ENCODE results near the gene ELP5. TPM values are rescaled to one million over a fixed set of nuclear protein-coding genes. Genes with fewer than 3 reads are reported as not detected.

Gene ELP5
- total and polyA plus RNA-seq, 2 donors (not counting 1 experiment from before 2014, with no cell fraction given) = 48.0 to 69.9 TPM

DNA sequence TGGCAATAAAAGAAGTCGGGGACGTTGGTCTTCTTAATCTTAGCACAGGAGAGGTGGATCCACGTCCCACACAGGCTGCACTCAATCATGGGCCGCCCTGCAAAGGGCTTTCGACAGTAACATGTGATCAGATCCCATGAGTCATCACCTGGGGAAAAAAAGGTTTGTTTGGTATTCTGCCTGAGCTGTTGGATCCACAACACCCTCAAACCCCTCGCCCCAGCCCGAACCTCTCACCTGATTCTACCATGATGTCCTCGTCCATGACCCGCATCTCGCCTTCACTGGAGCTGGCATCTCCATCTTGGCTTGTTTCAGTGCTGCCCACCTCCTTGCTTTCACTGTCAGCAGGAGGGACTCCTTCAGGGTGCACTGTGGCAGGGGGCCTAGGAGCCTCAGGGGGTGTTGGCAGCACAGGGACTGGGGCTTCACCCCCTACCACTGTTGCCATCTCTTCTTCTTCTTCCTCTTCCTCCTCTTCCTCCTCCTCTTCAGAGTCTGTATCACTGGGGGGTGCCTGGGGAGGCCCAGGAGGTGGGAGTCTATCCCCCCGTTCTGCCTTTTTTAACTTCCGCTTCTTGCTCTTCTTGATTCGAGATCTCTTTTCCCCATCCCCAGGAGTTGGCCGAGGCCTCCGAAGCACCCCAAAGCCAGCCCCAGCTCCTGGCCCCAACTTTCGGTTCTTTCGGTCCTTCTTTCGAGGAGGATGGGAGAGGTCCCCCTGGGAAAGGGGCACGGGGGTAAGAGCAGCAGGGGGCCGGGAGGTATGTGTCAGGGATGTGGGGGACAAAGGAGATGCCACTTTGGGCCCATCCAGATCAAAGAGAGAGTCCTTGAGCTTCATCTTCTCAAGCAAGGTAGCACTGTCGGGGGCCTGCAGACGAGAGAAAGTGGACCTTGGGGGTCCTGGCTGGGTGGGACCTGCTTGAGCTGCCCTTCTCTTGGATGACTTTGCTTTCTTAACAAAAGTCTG lies 16.0 kb upstream of the ELP5 start:
- Mint-ChIP-seq H3K4me1 (peaks cover 58% of the 10 kb centered on the region), H3K27me3 (no peaks in the 10 kb centered on the region), H3K9me3 (ENCODE audit: insufficient read depth) (no peaks in the 10 kb centered on the region), H3K4me3 (peak overlapping the region; percentile 97), H3K27ac (peak overlapping the region; percentile 99)
- Histone ChIP-seq H3K4me2 (replicated peaks; ENCODE audit: low read depth, low read length, poor library complexity, severe bottlenecking) (no peak overlapping the region), H3K27me3 (replicated peaks in 1 of 4; ENCODE audit: control extremely low read depth in 1 of 4, control insufficient read depth in 3 of 4, insufficient read depth in 4 of 4, low read length in 3 of 4) (no peaks in the 10 kb centered on the region), H3K4me3 (ENCODE audit: control extremely low read depth in 1 of 5, extremely low read depth in 1 of 5, insufficient read depth in 1 of 5, low read depth in 2 of 5, low read length in 4 of 5) (no peak overlapping the region), H3K9me3 (ENCODE audit: control extremely low read depth in 1 of 3, control insufficient read depth in 2 of 3, insufficient read depth in 1 of 3, low read length in 2 of 3) (no peaks in the 10 kb centered on the region), H3K4me1 (ENCODE audit: control insufficient read depth in 2 of 2, insufficient read depth in 2 of 2, low read length in 2 of 2) (peaks cover 45 to 56% of the 10 kb centered on the region in 2 donors), H3K9ac (ENCODE audit: low read length) (no peak overlapping the region), H3K27ac (ENCODE audit: low read length in 2 of 2) (peak overlapping the region in 1 of 2 donors; percentile 88), H3K79me2 (ENCODE audit: control insufficient read depth, insufficient read depth, low read length) (peaks cover 60% of the 10 kb centered on the region), H2AFZ (ENCODE audit: insufficient read depth, low read depth, low read length, poor library complexity, severe bottlenecking) (no peak overlapping the region), H4K20me1 (ENCODE audit: control insufficient read depth, insufficient read depth, low read length, poor library complexity, severe bottlenecking) (peaks cover 25% of the 10 kb centered on the region), H3K36me3 (replicated peaks in 1 of 2; ENCODE audit: control extremely low read depth in 1 of 2, control insufficient read depth in 1 of 2, extremely low read depth in 1 of 2, insufficient read depth in 2 of 2, low read length in 1 of 2) (peaks cover 0 to 23% of the 10 kb centered on the region in 2 experiments)
- WGBS (ENCODE audit: insufficient coverage) = 90% methylated on average over 13 of the region's 22 CpGs
- CTCF ChIA-PET = interaction anchor here (0.7 to 1.1 kb wide), 3 partner anchors 16 to 638 kb away, joined by 3 read pairs; partner anchors contain the start of genes ACADVL and DLG4
- no peak for TF ChIP-seq EZH2 (IDR thresholded peaks at IDR 0.05; ENCODE audit: borderline replicate concordance, insufficient read depth, low read depth, low read length, poor library complexity, severe bottlenecking)
- TF ChIP-seq, protein P1, sequence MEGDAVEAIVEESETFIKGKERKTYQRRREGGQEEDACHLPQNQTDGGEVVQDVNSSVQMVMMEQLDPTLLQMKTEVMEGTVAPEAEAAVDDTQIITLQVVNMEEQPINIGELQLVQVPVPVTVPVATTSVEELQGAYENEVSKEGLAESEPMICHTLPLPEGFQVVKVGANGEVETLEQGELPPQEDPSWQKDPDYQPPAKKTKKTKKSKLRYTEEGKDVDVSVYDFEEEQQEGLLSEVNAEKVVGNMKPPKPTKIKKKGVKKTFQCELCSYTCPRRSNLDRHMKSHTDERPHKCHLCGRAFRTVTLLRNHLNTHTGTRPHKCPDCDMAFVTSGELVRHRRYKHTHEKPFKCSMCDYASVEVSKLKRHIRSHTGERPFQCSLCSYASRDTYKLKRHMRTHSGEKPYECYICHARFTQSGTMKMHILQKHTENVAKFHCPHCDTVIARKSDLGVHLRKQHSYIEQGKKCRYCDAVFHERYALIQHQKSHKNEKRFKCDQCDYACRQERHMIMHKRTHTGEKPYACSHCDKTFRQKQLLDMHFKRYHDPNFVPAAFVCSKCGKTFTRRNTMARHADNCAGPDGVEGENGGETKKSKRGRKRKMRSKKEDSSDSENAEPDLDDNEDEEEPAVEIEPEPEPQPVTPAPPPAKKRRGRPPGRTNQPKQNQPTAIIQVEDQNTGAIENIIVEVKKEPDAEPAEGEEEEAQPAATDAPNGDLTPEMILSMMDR (IDR thresholded peaks at IDR 0.05) = no peak
- DNase-seq (no peak), ATAC-seq (ENCODE audit: low read depth) (no peak)
- POLR2A ChIA-PET = interaction anchor here (0.6 to 13.1 kb wide), 3 partner anchors 15 to 224 kb away, joined by 3 to 157 read pairs (median 4); partner anchors contain the start of genes ACADVL and DLG4
- intact Hi-C loops (cut with micrococcal nuclease) = loop anchor here (5.0 kb wide), 1 partner anchor 326 kb away; the partner anchor contains the start of gene SENP3

Measured in B cell (primary cell).